GM19043 (cell line): Measurements from ENCODE around the gene SERPINC1.
"Not testable (repeated sequence)": the region's sequence is repeated elsewhere in the genome, so short reads cannot be mapped to it uniquely, and the experiment has no call there.

Experiments used
- ATAC-seq: cut with Tn5 transposase; IDR thresholded peaks from one replicate; pipeline ENCODE4 v1.9.1; 2021; ENCODE audit warnings: low read depth; ENCODE audit not compliant: unreplicated experiment

The SERPINC1 gene

DNA sequence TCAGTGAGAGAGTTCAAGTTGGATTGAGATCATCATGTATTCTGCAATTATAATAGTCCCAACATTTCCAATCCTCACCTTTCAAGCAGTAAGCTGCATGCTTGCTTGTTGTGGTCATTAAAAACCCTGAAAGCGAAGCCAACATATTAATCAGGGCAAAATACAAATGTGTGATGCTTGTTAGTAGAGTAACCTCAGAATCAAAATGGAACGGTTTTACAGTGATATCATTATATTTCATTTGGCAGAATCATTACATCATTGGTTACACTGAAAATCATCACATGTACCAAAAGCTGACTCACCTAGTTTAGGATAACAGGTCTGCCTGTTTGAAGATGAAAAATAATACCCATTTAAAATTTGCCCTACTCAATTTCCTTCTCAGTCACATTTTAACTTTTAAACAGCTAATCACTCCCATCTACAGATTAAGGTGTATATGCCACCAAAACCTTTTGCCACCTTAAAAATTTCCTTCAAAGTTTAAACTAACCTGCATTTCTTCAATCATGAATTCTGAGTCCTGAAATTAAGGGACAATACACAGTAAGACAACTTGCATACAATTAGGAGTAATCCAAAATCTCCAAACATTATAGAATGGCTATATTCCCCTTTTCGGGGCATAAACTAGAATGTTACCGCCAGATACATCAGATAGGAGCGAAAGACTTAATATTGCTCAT is 52.8 kb downstream of the SERPINC1 start:
- no peak for ATAC-seq

DNA sequence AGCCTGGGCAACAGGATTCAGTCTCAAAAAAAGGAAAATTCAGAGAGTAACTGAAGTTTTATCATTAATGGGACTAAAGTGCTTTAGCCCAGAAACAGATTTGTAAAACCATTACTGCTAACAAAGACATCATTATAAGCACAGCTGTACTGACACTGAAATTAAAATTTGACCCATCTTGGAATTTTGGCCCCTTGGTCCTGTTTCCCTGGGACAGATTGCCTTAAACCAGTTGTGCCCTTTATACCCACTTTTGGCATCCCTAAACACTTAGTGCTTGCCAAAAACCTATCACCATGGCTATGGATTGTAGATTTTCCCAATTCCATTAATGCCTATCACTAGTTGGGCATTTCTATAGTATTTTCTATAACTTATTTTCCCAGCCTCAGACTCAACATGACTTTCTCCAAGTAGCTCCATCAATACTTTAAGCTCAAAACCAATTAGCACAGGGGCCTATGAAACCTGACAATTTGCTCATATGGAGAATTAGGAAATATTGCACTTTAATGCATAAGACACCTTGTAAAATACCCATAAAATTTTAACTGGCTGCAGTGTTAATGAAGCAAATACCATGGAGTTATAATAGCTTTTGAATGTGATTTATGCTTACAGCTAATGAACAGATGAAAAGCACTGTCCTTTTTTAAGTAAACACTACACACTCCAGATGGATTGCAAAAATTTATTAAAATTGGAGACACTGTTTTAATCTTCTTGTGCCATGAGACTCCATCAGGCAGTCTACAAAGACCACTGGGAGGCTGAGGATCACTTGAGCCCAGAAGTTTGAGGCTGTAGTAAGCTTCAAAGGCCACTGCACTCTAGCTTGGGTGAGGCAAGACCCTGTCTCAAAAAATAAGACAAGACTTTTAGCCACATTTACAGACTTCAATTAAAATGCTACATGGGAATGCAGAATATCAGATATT is 53.6 kb downstream of the SERPINC1 start:
- no peak for ATAC-seq

DNA sequence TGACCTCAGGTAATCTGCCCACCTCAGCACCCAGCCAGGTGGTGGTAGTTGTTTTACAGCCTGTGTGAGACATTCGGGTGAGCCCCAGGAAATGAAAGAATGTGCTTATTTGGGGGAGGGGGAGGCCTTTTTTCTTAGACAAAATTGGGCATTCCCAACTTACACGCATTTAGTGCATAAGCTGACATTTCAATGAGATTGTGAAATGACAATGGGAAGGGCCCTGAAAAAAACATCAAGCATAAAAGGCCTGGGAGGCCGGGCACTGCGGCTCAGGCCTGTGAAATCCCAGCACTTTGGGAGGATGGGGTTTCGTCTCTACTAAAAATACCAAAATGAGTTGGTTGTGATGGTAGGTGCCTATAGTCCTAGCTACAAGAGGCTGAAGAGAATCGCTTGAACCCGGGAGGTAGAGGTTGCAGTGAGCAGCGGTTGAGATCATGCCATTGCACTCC is 54.3 kb downstream of the SERPINC1 start:
- ATAC-seq: no peak

DNA sequence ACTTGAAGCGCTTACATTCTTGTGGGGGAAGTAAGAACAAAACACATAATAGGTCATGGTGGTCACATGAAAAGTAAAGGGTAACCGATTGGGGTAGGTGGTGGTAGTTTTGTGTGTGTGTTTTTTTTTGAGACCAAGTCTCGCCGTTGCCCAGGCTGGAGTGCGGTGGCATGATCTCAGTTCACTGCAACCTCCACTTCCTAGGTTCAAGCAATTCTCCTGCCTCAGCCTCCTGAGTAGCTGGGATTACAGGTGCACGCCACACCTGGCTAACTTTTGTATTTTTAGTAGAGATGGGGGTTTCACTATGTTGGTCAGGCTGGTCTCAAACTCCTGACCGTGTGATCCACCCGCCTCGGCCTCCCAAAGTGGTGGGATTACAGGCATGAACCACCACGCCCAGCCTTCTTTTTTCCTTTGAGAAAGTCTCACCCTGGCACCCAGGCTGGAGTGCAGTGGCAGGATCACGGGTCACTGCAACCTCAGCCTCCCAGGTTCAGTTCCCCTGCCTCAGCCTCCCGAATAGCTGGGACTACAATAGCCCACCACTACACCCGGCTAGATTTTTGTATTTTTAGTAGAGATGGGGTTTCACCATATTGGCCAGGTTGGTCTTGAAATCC is 54.9 kb downstream of the SERPINC1 start:
- ATAC-seq: not testable (repeated sequence)

DNA sequence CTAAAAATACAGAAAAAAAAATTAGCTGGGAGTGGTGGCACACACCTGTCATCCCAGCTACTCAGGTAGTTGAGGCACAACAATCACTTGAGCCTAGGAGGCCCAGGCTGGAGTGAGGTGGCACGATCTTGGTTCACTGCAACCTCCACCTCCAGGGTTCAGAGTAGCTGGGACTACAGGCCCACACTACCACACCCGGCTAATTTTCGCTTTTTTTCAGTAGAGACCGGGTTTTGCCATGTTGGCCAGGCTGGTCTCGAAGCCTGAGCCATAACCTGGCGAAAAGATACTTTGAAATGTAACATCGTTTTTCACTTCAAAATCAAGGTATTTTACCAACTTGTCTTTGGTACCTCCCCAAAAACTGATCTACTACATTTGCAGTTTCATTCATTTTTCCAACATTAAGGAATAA is 55.4 kb downstream of the SERPINC1 start:
- no peak for ATAC-seq

DNA sequence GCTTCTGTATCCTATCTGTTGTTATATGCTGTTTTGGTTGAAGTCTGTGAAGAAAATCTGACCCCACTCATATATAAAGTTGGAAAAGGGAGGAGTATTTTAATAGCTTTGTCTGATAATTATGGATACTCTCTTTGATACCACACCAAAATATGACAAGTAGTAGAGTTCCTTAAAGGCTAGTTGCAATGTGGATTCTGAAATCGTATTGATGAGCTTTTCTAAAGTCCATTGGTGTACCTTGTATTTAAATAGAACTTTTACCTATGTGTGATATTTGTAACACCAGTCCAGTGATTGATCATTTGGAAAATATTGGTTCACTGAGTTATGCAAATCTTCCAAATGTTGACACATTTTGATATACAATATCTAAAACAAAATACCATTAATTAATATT is 57.1 kb downstream of the SERPINC1 start:
- ATAC-seq: no peak

DNA sequence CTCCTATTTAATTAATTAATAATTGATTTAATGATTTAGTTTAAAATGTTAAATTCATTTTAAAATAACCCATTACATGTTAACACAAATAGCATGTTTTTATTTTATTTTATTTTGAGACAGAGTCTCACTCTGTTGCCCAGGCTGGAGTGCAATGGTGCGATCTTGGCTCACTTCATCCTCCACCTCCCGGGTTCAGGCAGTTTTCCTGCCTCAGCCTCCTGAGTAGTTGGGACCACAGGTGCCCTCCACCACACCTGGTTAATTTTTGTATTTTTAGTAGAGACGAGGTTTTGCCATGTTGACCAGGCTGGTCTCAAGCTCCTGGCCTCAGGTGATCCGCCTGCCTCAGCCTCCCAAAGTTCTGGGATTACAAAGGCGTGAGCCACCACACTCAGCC is 57.6 kb downstream of the SERPINC1 start:
- ATAC-seq: not testable (repeated sequence)

DNA sequence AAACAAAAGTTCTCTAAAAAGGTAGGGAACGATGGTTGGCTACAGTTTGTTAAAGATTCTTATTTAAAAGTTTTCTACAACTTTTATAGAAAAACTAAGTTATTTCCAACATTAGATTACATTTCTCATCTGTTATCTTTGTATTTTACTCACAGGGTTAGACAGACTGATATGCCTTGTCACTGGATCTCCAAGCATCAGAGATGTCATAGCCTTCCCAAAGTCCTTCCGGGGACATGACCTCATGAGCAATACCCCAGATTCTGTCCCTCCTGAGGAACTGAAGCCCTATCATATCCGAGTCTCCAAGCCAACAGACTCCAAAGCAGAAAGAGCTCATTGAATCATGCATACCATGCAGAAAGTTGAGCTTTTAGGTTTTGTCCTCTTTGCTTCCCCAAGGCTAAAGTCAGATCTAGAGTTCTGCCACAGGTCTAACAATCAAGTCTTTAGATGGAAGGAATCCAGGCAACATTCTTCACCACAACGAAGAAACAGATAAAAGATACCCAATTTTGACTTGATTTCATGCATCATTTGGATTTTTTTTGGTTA is 59.7 kb downstream of the SERPINC1 start:
- ATAC-seq: no peak

DNA sequence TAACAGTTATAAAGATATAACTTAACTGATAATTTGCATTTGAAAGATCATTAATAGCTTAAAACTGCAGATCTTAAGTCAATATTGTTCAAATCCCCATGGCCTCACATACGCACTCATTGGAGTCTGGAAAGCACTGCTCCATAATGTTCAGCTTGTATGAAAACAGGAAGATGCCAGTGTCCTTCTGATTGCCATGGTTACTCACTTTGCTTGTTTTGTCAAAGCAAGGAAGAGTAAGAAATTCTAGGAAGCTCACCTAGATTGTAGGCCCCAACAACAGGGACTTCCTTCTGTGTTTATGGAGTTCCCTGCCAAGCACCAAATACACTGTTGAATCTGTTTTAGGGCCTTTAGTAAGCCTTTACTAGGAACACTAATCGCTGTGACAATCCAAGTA is 60.2 kb downstream of the SERPINC1 start:
- ATAC-seq: no peak

DNA sequence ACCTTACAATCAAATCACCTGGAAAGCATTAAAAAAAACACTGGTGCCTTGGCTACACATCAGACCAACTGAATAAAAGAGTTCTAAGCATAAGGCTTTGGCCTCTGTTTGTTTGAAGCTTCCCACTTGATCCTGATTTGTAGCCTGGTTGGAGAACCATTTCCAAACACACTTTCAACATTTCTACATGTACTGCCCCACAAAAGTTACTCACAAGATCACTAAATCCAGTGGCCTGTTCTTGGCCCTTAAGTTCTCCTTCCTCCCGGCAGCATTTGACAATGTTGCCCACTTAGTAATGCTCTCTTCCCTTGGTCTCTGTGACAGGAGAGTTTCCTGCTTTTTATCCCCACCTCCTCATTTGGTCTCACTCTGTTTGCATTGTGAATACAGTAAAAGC is 61.1 kb downstream of the SERPINC1 start:
- no peak for ATAC-seq
